C4-2B (cell line): Measurements from ENCODE around the gene TMEM123.
"Not testable (repeated sequence)": the region's sequence is repeated elsewhere in the genome, so short reads cannot be mapped to it uniquely, and the experiment has no call there.

Experiments used
- H3K27ac ChIP-seq: fragments of 450-650 bp; 2 replicates; pipeline ENCODE4 v1.5.1; 2017
- CTCF ChIP-seq: fragments of 450-650 bp; conservative IDR thresholded peaks from 2 replicates; pipeline ENCODE4 v1.5.1; 2017; ENCODE audit warnings: mild to moderate bottlenecking
- ZFX ChIP-seq: fragments of 450-650 bp; IDR thresholded peaks from 2 replicates; pipeline ENCODE4 v1.6.1; 2017

The TMEM123 gene

GRCh38 chr11:102436976-102437375, 15.6 kb downstream of the TMEM123 start:
- TF ChIP-seq ZFX (no peak), CTCF (no peak)
- no peak overlapping the region for H3K27ac ChIP-seq

- no peak for TF ChIP-seq CTCF
- no peak for TF ChIP-seq ZFX
- H3K27ac ChIP-seq: no peak overlapping the region
Observed at GRCh38 chr11:102436561-102436960, 16.0 kb downstream of the TMEM123 start.

- no peak overlapping the region for H3K27ac ChIP-seq
- TF ChIP-seq CTCF: no peak
- no peak for TF ChIP-seq ZFX
Observed at GRCh38 chr11:102435688-102436087, 16.9 kb downstream of the TMEM123 start.

DNA sequence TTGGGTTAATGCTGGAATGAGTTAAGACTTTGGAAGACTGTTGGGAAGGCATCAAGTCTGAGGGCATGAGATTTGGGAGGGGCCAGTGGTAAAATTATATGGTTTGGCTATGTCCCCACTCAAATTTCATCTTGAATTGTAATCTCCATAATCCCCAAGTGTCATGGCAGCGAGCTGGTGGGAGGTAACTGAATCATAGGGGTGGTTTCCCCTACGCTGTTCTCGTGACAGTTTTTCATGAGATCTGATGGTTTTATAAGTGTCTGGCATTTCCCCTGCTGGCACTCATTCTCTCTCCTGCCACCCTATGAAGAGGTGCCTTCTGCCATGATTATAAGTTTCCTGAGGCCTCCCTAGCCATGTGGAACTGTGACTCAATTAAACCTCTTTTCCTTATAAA, 19.0 kb downstream of the TMEM123 start:
- not testable (repeated sequence) for H3K27ac ChIP-seq

- H3K27ac ChIP-seq: not testable (repeated sequence)
Observed at GRCh38 chr11:102432560-102432959, 20.0 kb downstream of the TMEM123 start.

DNA sequence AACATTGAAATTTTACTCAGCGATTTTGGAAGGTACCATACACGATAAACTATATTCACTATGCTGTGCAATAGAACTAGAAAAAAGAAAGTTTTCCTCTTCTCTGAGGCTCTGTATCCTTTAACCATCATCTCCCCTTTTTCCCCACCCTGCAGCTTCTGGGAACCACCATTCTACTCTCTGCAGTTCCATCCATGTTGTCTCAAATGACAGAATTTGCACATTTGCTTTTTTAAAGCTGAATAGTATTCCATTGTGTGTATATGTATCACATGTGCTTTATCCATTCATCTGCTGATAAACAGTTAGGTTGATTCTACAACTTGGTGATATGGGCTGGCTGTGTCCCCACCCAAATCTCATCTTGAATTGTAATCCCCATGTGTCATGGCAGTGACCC, 21.2 kb downstream of the TMEM123 start:
- H3K27ac ChIP-seq: no peak overlapping the region
- TF ChIP-seq CTCF (no peak), ZFX (no peak)

DNA sequence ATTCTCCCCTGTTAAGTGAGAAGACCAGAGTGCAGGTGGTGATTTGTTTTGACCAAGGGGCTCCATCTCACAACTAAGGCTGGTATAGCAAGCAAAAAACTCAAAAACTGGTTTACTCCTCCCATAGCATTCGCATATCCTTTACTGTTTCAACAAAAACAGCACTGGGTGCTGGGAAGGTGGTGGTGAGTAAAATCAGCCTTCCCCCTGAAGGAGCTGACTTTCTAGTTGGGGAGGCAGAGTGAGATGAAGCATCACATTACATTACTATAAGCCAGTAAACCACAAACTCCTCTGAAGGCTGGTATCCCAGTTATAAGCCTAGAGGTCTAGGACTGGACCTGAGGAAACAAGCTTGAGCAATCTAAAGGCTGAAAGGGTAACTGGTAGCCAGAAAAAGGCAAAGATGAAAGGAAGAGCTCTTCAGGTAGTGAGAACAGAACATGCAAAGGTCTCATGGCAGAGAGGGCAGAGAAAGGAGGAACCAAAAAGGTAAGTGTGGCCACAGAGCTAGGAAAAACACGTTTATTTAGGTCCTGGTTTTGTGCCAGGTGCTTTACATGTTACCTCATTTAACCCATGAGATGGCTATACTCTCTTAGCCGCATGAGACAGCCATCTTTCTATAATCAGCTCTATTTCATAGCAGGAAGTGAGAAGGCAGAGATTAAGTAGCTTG, 22.3 kb downstream of the TMEM123 start:
- H3K27ac ChIP-seq: no peak overlapping the region; the same call in none of the 2 replicates
- TF ChIP-seq ZFX: no peak
- no peak for TF ChIP-seq CTCF

GRCh38 chr11:102429691-102430090, 22.9 kb downstream of the TMEM123 start:
- TF ChIP-seq CTCF (no peak), ZFX (no peak)
- H3K27ac ChIP-seq: no peak overlapping the region; the same call in 1 of the 2 replicates
